Smooth muscle cell (in vitro differentiated cells): ENCODE measurements around the gene METTL8. TPM values are rescaled to one million over a fixed set of nuclear protein-coding genes. Genes with fewer than 3 reads are reported as not detected.
A peak's percentile ranks its signal among the peaks of the same experiment; 100 is the strongest.

Source experiments
- DNase-seq: peaks from one replicate; lab custom pipeline; 2025; ENCODE audit not compliant: unreplicated experiment; lab: John Stamatoyannopoulos, UW
- H2AFZ ChIP-seq: fragments of 200-600 bp; sonication (generic); 2 replicates; pipeline ENCODE4 v1.6.0; 2016; ENCODE audit warnings: antibody characterized with exemption, low read depth, mild to moderate bottlenecking
- H3F3A ChIP-seq: fragments of 200-600 bp; sonication (generic); 2 replicates; pipeline ENCODE4 v1.6.0; 2017; ENCODE audit warnings: antibody characterized with exemption, low read depth
- H3K27ac ChIP-seq: fragments of 200-600 bp; sonication (generic); 2 replicates; pipeline ENCODE4 v1.5.1; 2016; ENCODE audit warnings: low read depth, mild to moderate bottlenecking
- H3K27me3 ChIP-seq: fragments of 200-600 bp; sonication (generic); 2 replicates; pipeline ENCODE4 v1.6.1; 2016; ENCODE audit warnings: low read depth, mild to moderate bottlenecking
- H3K36me3 ChIP-seq: fragments of 200-600 bp; sonication (generic); 2 replicates; pipeline ENCODE4 v1.5.1; 2016; ENCODE audit warnings: low read depth
- H3K4me1 ChIP-seq: fragments of 200-600 bp; sonication (generic); 2 replicates; pipeline ENCODE4 v1.5.1; 2016; ENCODE audit warnings: low read depth
- H3K4me2 ChIP-seq: fragments of 200-600 bp; sonication (generic); 2 replicates; pipeline ENCODE4 v1.6.0; 2016; ENCODE audit warnings: mild to moderate bottlenecking
- H3K4me3 ChIP-seq: fragments of 200-600 bp; sonication (generic); 2 replicates; pipeline ENCODE4 v1.5.1; 2016; ENCODE audit warnings: mild to moderate bottlenecking
- H3K79me2 ChIP-seq: fragments of 200-600 bp; sonication (generic); 2 replicates; pipeline ENCODE4 v1.6.0; 2016; ENCODE audit warnings: low read depth, mild to moderate bottlenecking
- H3K9ac ChIP-seq: fragments of 200-600 bp; sonication (generic); 2 replicates; pipeline ENCODE4 v1.6.0; 2016; ENCODE audit warnings: low read depth
- H3K9me3 ChIP-seq: fragments of 200-600 bp; sonication (generic); replicated peaks from 2 replicates; pipeline ENCODE4 v1.5.1; 2016; ENCODE audit warnings: low read depth
- H4K20me1 ChIP-seq: fragments of 200-600 bp; sonication (generic); 2 replicates; pipeline ENCODE4 v1.6.0; 2016; ENCODE audit warnings: low read depth
- CTCF ChIP-seq: fragments of 200-600 bp; sonication (generic); IDR thresholded peaks from 2 replicates; pipeline ENCODE4 v1.5.1; 2017; ENCODE audit warnings: borderline replicate concordance, mild to moderate bottlenecking, antibody characterized with exemption; ENCODE audit not compliant: insufficient read depth, poor library complexity, severe bottlenecking
- WGBS: methylation state at CpG from one replicate; pipeline ENCODE4 v1.1.7; 2016; ENCODE audit warnings: low lambda C conversion rate; 5-methylcytosine and 5-hydroxymethylcytosine counted together
- polyA plus RNA-seq: library from polyadenylated mRNA; unstranded; fragments of >200 nt; fragmentation: Nextera tagmentation; extraction: Ambion mirVana; gene quantifications from 2 replicates; pipeline ENCODE4 v1.2.1, GENCODE V29; 2016
- total RNA-seq: library from RNA; depleted of rRNA; stranded (reverse); fragments of >200 nt; gene quantifications from 2 replicates; pipeline ENCODE4 v1.2.3, GENCODE V29; 2014

METTL8 gene
- total and polyA plus RNA-seq, 2 experiments from 2014 or later, result 14.5 to 26.8 TPM

GRCh38 chr2:171289991-171290390, 143.8 kb downstream of the METTL8 start:
- H3K27me3 ChIP-seq, result no peaks in the 10 kb centered on the region
- H2AFZ ChIP-seq, result no peak overlapping the region
- no peak overlapping the region for H3K27ac ChIP-seq
- no peaks in the 10 kb centered on the region for H4K20me1 ChIP-seq
- no peak overlapping the region for H3K9ac ChIP-seq
- peaks cover 11% of the 10 kb centered on the region for H3K4me1 ChIP-seq
- no peak overlapping the region for H3K4me3 ChIP-seq
- TF ChIP-seq CTCF, result no peak
- no peak overlapping the region for H3K4me2 ChIP-seq
- 89% methylated on average over 3 of the region's 3 CpGs for WGBS
- H3K9me3 ChIP-seq, result no peaks in the 10 kb centered on the region
- H3K36me3 ChIP-seq, result no peaks in the 10 kb centered on the region
- H3K79me2 ChIP-seq, result no peaks in the 10 kb centered on the region
- no peaks in the 10 kb centered on the region for H3F3A ChIP-seq
- no peak for DNase-seq

GRCh38 chr2:171289316-171289715, 144.5 kb downstream of the METTL8 start:
- no peak overlapping the region for H3K4me3 ChIP-seq
- H2AFZ ChIP-seq, result no peak overlapping the region
- H4K20me1 ChIP-seq, result no peaks in the 10 kb centered on the region
- TF ChIP-seq CTCF, result no peak
- no peak overlapping the region for H3K4me2 ChIP-seq
- H3K36me3 ChIP-seq, result no peaks in the 10 kb centered on the region
- no peaks in the 10 kb centered on the region for H3K79me2 ChIP-seq
- H3F3A ChIP-seq, result no peaks in the 10 kb centered on the region
- DNase-seq, result no peak
- peaks cover 11% of the 10 kb centered on the region for H3K4me1 ChIP-seq
- no peak overlapping the region for H3K27ac ChIP-seq
- no peak overlapping the region for H3K9ac ChIP-seq
- H3K27me3 ChIP-seq, result no peaks in the 10 kb centered on the region
- H3K9me3 ChIP-seq, result no peaks in the 10 kb centered on the region

- H3K4me3 ChIP-seq, result no peak overlapping the region
- H4K20me1 ChIP-seq, result no peaks in the 10 kb centered on the region
- H2AFZ ChIP-seq, result peak overlapping the region; percentile 15
- peaks cover 11% of the 10 kb centered on the region for H3K4me1 ChIP-seq
- no peaks in the 10 kb centered on the region for H3K79me2 ChIP-seq
- 62% methylated on average over 4 of the region's 4 CpGs for WGBS
- no peak overlapping the region for H3K27ac ChIP-seq
- H3K4me2 ChIP-seq, result peak overlapping the region; percentile 44
- no peaks in the 10 kb centered on the region for H3K9me3 ChIP-seq
- H3K9ac ChIP-seq, result no peak overlapping the region
- DNase-seq, result no peak
- no peaks in the 10 kb centered on the region for H3K36me3 ChIP-seq
- no peaks in the 10 kb centered on the region for H3K27me3 ChIP-seq
- H3F3A ChIP-seq, result no peaks in the 10 kb centered on the region
- TF ChIP-seq CTCF, result no peak
Measured at GRCh38 chr2:171287611-171288010, 146.2 kb downstream of the METTL8 start.

- H3K4me1 ChIP-seq, result peaks cover 11% of the 10 kb centered on the region
- H3K9ac ChIP-seq, result no peak overlapping the region
- H3K27me3 ChIP-seq, result no peaks in the 10 kb centered on the region
- peak overlapping the region; percentile 15 for H2AFZ ChIP-seq
- no peaks in the 10 kb centered on the region for H3K36me3 ChIP-seq
- H4K20me1 ChIP-seq, result no peaks in the 10 kb centered on the region
- H3K4me3 ChIP-seq, result no peak overlapping the region
- H3K27ac ChIP-seq, result no peak overlapping the region
- no peaks in the 10 kb centered on the region for H3F3A ChIP-seq
- no peak for DNase-seq
- H3K4me2 ChIP-seq, result peak overlapping the region; percentile 44
- TF ChIP-seq CTCF, result no peak
- no peaks in the 10 kb centered on the region for H3K79me2 ChIP-seq
- H3K9me3 ChIP-seq, result no peaks in the 10 kb centered on the region
Measured at GRCh38 chr2:171287036-171287571, 146.7 kb downstream of the METTL8 start.
